GM12878 (cell line): ENCODE measurements around the gene GANAB.

ENCODE experiments used
- BRCA1 ChIP-seq: IDR thresholded peaks from 2 replicates; pipeline ENCODE4 v1.6.1; 2011; ENCODE audit warnings: low read depth, low read length, improper control_type of control experiment
- CEBPZ ChIP-seq: fragments of 150-350 bp; IDR thresholded peaks from 2 replicates; pipeline ENCODE4 v1.6.1; 2016; ENCODE audit warnings: low read depth, low read length
- CREB1 ChIP-seq: IDR thresholded peaks from 2 replicates; pipeline ENCODE4 v1.6.1; 2012; ENCODE audit warnings: low read depth, mild to moderate bottlenecking, inconsistent platforms
- CTCF ChIP-seq, 3 experiments: IDR thresholded peaks in 2 of 3; conservative IDR thresholded peaks in 1 of 3; 2 replicates each; pipeline ENCODE4 v1.5.1; 2011; ENCODE audit warnings: low read depth in 3 of 3, low read length in 3 of 3, mild to moderate bottlenecking in 3 of 3, control low read depth in 2 of 3, moderate library complexity in 2 of 3, inconsistent platforms in 1 of 3, mixed read lengths in 1 of 3; ENCODE audit not compliant: control insufficient read depth in 2 of 3, insufficient read depth in 1 of 3; ENCODE audit errors: extremely low read depth in 1 of 3
- DPF2 ChIP-seq: fragments of 450-650 bp; IDR thresholded peaks from 2 replicates; pipeline ENCODE4 v1.6.1; 2017; ENCODE audit warnings: mild to moderate bottlenecking
- FOXM1 ChIP-seq: IDR thresholded peaks from 2 replicates; pipeline ENCODE4 v1.6.1; 2012; ENCODE audit warnings: low read depth, mild to moderate bottlenecking, inconsistent platforms, low read length, moderate library complexity
- GABPA ChIP-seq: IDR thresholded peaks from 2 replicates; pipeline ENCODE4 v1.6.1; 2014; ENCODE audit warnings: antibody characterized with exemption, low read depth, mild to moderate bottlenecking, inconsistent platforms
- JUNB ChIP-seq: IDR thresholded peaks from 2 replicates; pipeline ENCODE4 v1.6.1; 2016; ENCODE audit warnings: antibody characterized with exemption, mild to moderate bottlenecking
- MAX ChIP-seq: IDR thresholded peaks from 2 replicates; pipeline ENCODE4 v1.6.1; 2012; ENCODE audit warnings: low read depth, low read length, improper control_type of control experiment
- MEF2A ChIP-seq: IDR thresholded peaks from 2 replicates; pipeline ENCODE4 v1.6.1; 2011; ENCODE audit warnings: low read depth, mild to moderate bottlenecking, low read length, moderate library complexity; ENCODE audit not compliant: insufficient read depth
- REST ChIP-seq: IDR thresholded peaks from 2 replicates; pipeline ENCODE4 v1.6.1; 2012; ENCODE audit warnings: mild to moderate bottlenecking, low read depth, low read length
- SIN3A ChIP-seq: IDR thresholded peaks from 2 replicates; pipeline ENCODE4 v1.6.1; 2012; ENCODE audit warnings: low read depth, low read length, improper control_type of control experiment
- SREBF2 ChIP-seq: IDR thresholded peaks from 2 replicates; pipeline ENCODE4 v1.6.1; 2012; ENCODE audit warnings: mild to moderate bottlenecking, low read length
- ZNF207 ChIP-seq: fragments of 450-650 bp; IDR thresholded peaks from 2 replicates; pipeline ENCODE4 v1.6.1; 2014; ENCODE audit warnings: antibody characterized with exemption, mild to moderate bottlenecking, borderline replicate concordance

GRCh38 chr11:62664405-62665074 is 18.1 kb upstream of the GANAB start:
- TF ChIP-seq ZNF207 (no peak), CTCF (IDR thresholded peaks at IDR 0.05 in 2 of 3, conservative IDR thresholded peaks at IDR 0.05 in 1 of 3; ENCODE audit: control insufficient read depth in 2 of 3, extremely low read depth in 1 of 3, insufficient read depth in 1 of 3, low read depth in 3 of 3, low read length in 3 of 3) (no peak), SREBF2 (no peak), MEF2A (no peak), BRCA1 (no peak), MAX (no peak), CEBPZ (no peak), SIN3A (no peak), DPF2 (no peak; the same call in 1 of the 2 replicates), CREB1 (no peak), JUNB (no peak), GABPA (no peak), REST (no peak), FOXM1 (no peak)
